HAP-1 (cell line): ENCODE results near the gene SH2D6.
"Not testable (repeated sequence)": the region's sequence is repeated elsewhere in the genome, so short reads cannot be mapped to it uniquely, and the experiment has no call there.

Source experiments
- DNase-seq, 2 experiments: peaks; one replicate each; pipeline ENCODE4 v3.0.0-alpha.2; 2016 to 2020; ENCODE audit warnings: low spot score in 2 of 2
- H3K27me3 ChIP-seq: fragments of 250-450 bp; sonication (Bioruptor Pico); 2 replicates; pipeline ENCODE4 v1.5.1; 2020; ENCODE audit warnings: low read depth, mild to moderate bottlenecking, moderate library complexity
- H3K36me3 ChIP-seq: fragments of 250-450 bp; sonication (Bioruptor Pico); replicated peaks from 2 replicates; pipeline ENCODE4 v1.5.1; 2020; ENCODE audit warnings: mild to moderate bottlenecking
- H3K4me1 ChIP-seq: fragments of 250-450 bp; sonication (Bioruptor Pico); 2 replicates; pipeline ENCODE4 v1.5.1; 2020; ENCODE audit warnings: mild to moderate bottlenecking
- H3K4me3 ChIP-seq: fragments of 250-450 bp; sonication (Bioruptor Pico); 2 replicates; pipeline ENCODE4 v1.5.1; 2020; ENCODE audit warnings: mild to moderate bottlenecking, moderate library complexity
- H3K9me3 ChIP-seq: fragments of 250-450 bp; sonication (Bioruptor Pico); 2 replicates; pipeline ENCODE4 v1.5.1; 2020; ENCODE audit warnings: mild to moderate bottlenecking, moderate library complexity
- in situ Hi-C: fragments of 300-500 bp; cut with MboI; formaldehyde crosslinking; loops from 3 replicates; pipeline ENCODE4 v1.14.3; 2020; ENCODE audit warnings: low sequenced_read_pairs, inconsistent platforms, mixed read lengths

SH2D6 gene

GRCh38 chr2:85401844-85402243 is 16.7 kb upstream of the SH2D6 start:
- in situ Hi-C loops = no loop called here

GRCh38 chr2:85405201-85406059 is 13.1 kb upstream of the SH2D6 start:
- peaks cover 6% of the 10 kb centered on the region for H3K4me1 ChIP-seq
- H3K36me3 ChIP-seq = no peaks in the 10 kb centered on the region
- H3K4me3 ChIP-seq = no peak overlapping the region
- H3K9me3 ChIP-seq = peaks cover 10% of the 10 kb centered on the region
- no peak for DNase-seq
- H3K27me3 ChIP-seq = no peaks in the 10 kb centered on the region
- in situ Hi-C loops = no loop called here

More at GRCh38 chr2:85401844-85402243, 16.7 kb upstream of the SH2D6 start:
- Histone ChIP-seq H3K4me1 (no peaks in the 10 kb centered on the region; the same call in 1 of the 2 replicates), H3K36me3 (no peaks in the 10 kb centered on the region), H3K4me3 (no peak overlapping the region), H3K27me3 (no peaks in the 10 kb centered on the region), H3K9me3 (peaks cover 10% of the 10 kb centered on the region)
- DNase-seq = no peak

- in situ Hi-C loops = no loop called here
- DNase-seq = peak in 1 of 2 experiments; percentile 52
- Histone ChIP-seq H3K4me1 (peaks cover 6% of the 10 kb centered on the region), H3K36me3 (no peaks in the 10 kb centered on the region), H3K27me3 (no peaks in the 10 kb centered on the region), H3K4me3 (no peak within 1 kb of the TSS), H3K9me3 (no peaks in the 10 kb centered on the region)
Measured at GRCh38 chr2:85409845-85410583, 8.5 kb upstream of the SH2D6 start, which contains the start of gene CAPG. Gene CAPG (minus strand): TSS chr2:85410366. CDS start chr2:85402145, 8,221 bp downstream.

GRCh38 chr2:85410584-85411404 is 7.7 kb upstream of the SH2D6 start:
- peaks cover 6% of the 10 kb centered on the region for H3K4me1 ChIP-seq

GRCh38 chr2:85411405-85411748 is 7.1 kb upstream of the SH2D6 start:
- DNase-seq = no peak
- in situ Hi-C loops = no loop called here
- Histone ChIP-seq H3K27me3 (no peaks in the 10 kb centered on the region), H3K4me3 (no peak overlapping the region), H3K36me3 (no peaks in the 10 kb centered on the region), H3K9me3 (no peaks in the 10 kb centered on the region), H3K4me1 (peaks cover 6% of the 10 kb centered on the region)

More at GRCh38 chr2:85410584-85411404, 7.7 kb upstream of the SH2D6 start:
- Histone ChIP-seq H3K27me3 (no peaks in the 10 kb centered on the region), H3K36me3 (no peaks in the 10 kb centered on the region), H3K9me3 (no peaks in the 10 kb centered on the region), H3K4me3 (no peak overlapping the region)
- no peak for DNase-seq
- in situ Hi-C loops = no loop called here

- H3K4me1 ChIP-seq = peaks cover 10% of the 10 kb centered on the region
- H3K27me3 ChIP-seq = no peaks in the 10 kb centered on the region
- no peak for DNase-seq
- H3K9me3 ChIP-seq = no peaks in the 10 kb centered on the region
- H3K4me3 ChIP-seq = no peak overlapping the region
- no peaks in the 10 kb centered on the region for H3K36me3 ChIP-seq
- in situ Hi-C loops = no loop called here
Measured at GRCh38 chr2:85413592-85414420, 4.7 kb upstream of the SH2D6 start.

- DNase-seq, in situ Hi-C loops, H3K36me3 ChIP-seq, H3K27me3 ChIP-seq, H3K4me3 ChIP-seq, H3K9me3 ChIP-seq: not testable (repeated sequence)
- H3K4me1 ChIP-seq = peaks cover 16% of the 10 kb centered on the region
Measured at GRCh38 chr2:85414421-85414759, 4.1 kb upstream of the SH2D6 start.

- H3K4me3 ChIP-seq = no peak overlapping the region
- H3K9me3 ChIP-seq = no peaks in the 10 kb centered on the region
- DNase-seq = no peak
- peaks cover 16% of the 10 kb centered on the region for H3K4me1 ChIP-seq
- no peaks in the 10 kb centered on the region for H3K36me3 ChIP-seq
- H3K27me3 ChIP-seq = no peaks in the 10 kb centered on the region
- in situ Hi-C loops = loop anchor here (5.0 kb wide), 1 partner anchor 137 kb away; no protein-coding TSS in a partner anchor
Measured at GRCh38 chr2:85414761-85415553, 3.6 kb upstream of the SH2D6 start.

GRCh38 chr2:85415980-85416650 is 2.4 kb upstream of the SH2D6 start:
- H3K36me3 ChIP-seq = no peaks in the 10 kb centered on the region
- no peaks in the 10 kb centered on the region for H3K27me3 ChIP-seq
- H3K4me1 ChIP-seq = peaks cover 24% of the 10 kb centered on the region
- no peak for DNase-seq
- no peaks in the 10 kb centered on the region for H3K9me3 ChIP-seq
- H3K4me3 ChIP-seq = no peak overlapping the region
- in situ Hi-C loops = loop anchor here (5.0 kb wide), 1 partner anchor 136 kb away; no protein-coding TSS in a partner anchor

- in situ Hi-C loops = loop anchor here (5.0 kb wide), 1 partner anchor 133 kb away; no protein-coding TSS in a partner anchor
- H3K27me3 ChIP-seq = no peaks in the 10 kb centered on the region
- no peak for DNase-seq
- H3K36me3 ChIP-seq = no peaks in the 10 kb centered on the region
- H3K4me3 ChIP-seq = peak overlapping the region; percentile 65
- peaks cover 24% of the 10 kb centered on the region for H3K4me1 ChIP-seq
- no peaks in the 10 kb centered on the region for H3K9me3 ChIP-seq
Measured at GRCh38 chr2:85419009-85419675, 628 bp downstream of the SH2D6 start.

GRCh38 chr2:85420536-85421259 is 2.2 kb downstream of the SH2D6 start:
- in situ Hi-C loops = no loop called here
- DNase-seq = peak; percentile 82 to 96
- H3K4me3 ChIP-seq = no peak overlapping the region

More at GRCh38 chr2:85420536-85421259, 2.2 kb downstream of the SH2D6 start:
- Histone ChIP-seq H3K9me3 (no peaks in the 10 kb centered on the region), H3K27me3 (no peaks in the 10 kb centered on the region), H3K4me1 (peaks cover 24% of the 10 kb centered on the region), H3K36me3 (no peaks in the 10 kb centered on the region)
